DOHH2 (cell line): Measurements from ENCODE around the gene CAB39L.

Experiments
- H3F3A ChIP-seq: fragments of 200-600 bp; sonication (generic), shearing (Covaris generic); 2 replicates; pipeline ENCODE4 v1.6.0; 2016; ENCODE audit warnings: antibody characterized with exemption, mild to moderate bottlenecking; ENCODE audit not compliant: control insufficient read depth, insufficient read depth
- H3K27ac ChIP-seq: fragments of 200-600 bp; sonication (generic); 2 replicates; pipeline ENCODE4 v1.5.1; 2014; ENCODE audit warnings: low read depth, mild to moderate bottlenecking, low read length, moderate library complexity
- H3K27me3 ChIP-seq: fragments of 200-600 bp; sonication (generic); 2 replicates; pipeline ENCODE4 v1.6.1; 2014; ENCODE audit warnings: mild to moderate bottlenecking, low read length, mixed read lengths; ENCODE audit not compliant: control insufficient read depth
- H3K36me3 ChIP-seq: fragments of 200-600 bp; sonication (generic); 2 replicates; pipeline ENCODE4 v1.6.1; 2014; ENCODE audit warnings: mild to moderate bottlenecking, low read length, moderate library complexity, mixed read lengths; ENCODE audit not compliant: control insufficient read depth
- H3K4me1 ChIP-seq: fragments of 200-600 bp; sonication (generic); 2 replicates; pipeline ENCODE4 v1.6.1; 2014; ENCODE audit warnings: mild to moderate bottlenecking, low read length, mixed read lengths; ENCODE audit not compliant: control insufficient read depth
- H3K4me2 ChIP-seq: fragments of 200-600 bp; sonication (generic); 2 replicates; pipeline ENCODE4 v1.6.0; 2014; ENCODE audit warnings: mild to moderate bottlenecking, low read length, moderate library complexity
- H3K4me3 ChIP-seq: fragments of 200-600 bp; sonication (generic); 2 replicates; pipeline ENCODE4 v1.5.1; 2014; ENCODE audit warnings: mild to moderate bottlenecking, low read length, mixed read lengths
- H3K79me2 ChIP-seq: fragments of 200-600 bp; sonication (generic); 2 replicates; pipeline ENCODE4 v1.6.1; 2014; ENCODE audit warnings: mild to moderate bottlenecking, low read length, mixed read lengths; ENCODE audit not compliant: control insufficient read depth
- H3K9me2 ChIP-seq: fragments of 200-600 bp; sonication (generic); replicated peaks from 2 replicates; pipeline ENCODE4 v1.6.1; 2014; ENCODE audit warnings: mild to moderate bottlenecking, low read length, mixed read lengths; ENCODE audit not compliant: control insufficient read depth
- H3K9me3 ChIP-seq: fragments of 200-600 bp; sonication (generic); 2 replicates; pipeline ENCODE4 v1.6.1; 2014; ENCODE audit warnings: antibody characterized with exemption, low read length, mixed read lengths; ENCODE audit not compliant: control insufficient read depth, insufficient read depth
- H4K20me1 ChIP-seq: fragments of 200-600 bp; sonication (generic); 2 replicates; pipeline ENCODE4 v1.6.0; 2014; ENCODE audit warnings: low read depth, mild to moderate bottlenecking, antibody characterized with exemption, low read length, moderate library complexity; ENCODE audit not compliant: control insufficient read depth, insufficient read depth
- CTCF ChIP-seq: fragments of 200-600 bp; sonication (generic); IDR thresholded peaks from one replicate; pipeline ENCODE4 v1.5.1; 2014; ENCODE audit warnings: antibody characterized with exemption, mild to moderate bottlenecking, low read depth, low read length; ENCODE audit not compliant: poor library complexity, severe bottlenecking
- EZH2phosphoT487 ChIP-seq: fragments of 200-600 bp; sonication (generic); IDR thresholded peaks from 2 replicates; pipeline ENCODE4 v1.6.1; 2017; ENCODE audit warnings: borderline replicate concordance, mild to moderate bottlenecking, antibody characterized with exemption, low read length, moderate library complexity, mixed read lengths

CAB39L gene

GRCh38 chr13:49435992-49436391 lies 7.9 kb downstream of the CAB39L start:
- no peaks in the 10 kb centered on the region for H3K9me3 ChIP-seq
- no peak for TF ChIP-seq EZH2phosphoT487
- TF ChIP-seq CTCF, result no peak
- no peak overlapping the region for H3K4me2 ChIP-seq
- H3K79me2 ChIP-seq, result no peaks in the 10 kb centered on the region
- H4K20me1 ChIP-seq, result no peaks in the 10 kb centered on the region
- 0 out of 2 replicates have a peak, but pooled peaks cover 6% of the 10 kb centered on the region for H3F3A ChIP-seq
- H3K9me2 ChIP-seq, result no peaks in the 10 kb centered on the region
- no peaks in the 10 kb centered on the region for H3K27me3 ChIP-seq
- H3K36me3 ChIP-seq, result no peaks in the 10 kb centered on the region
- no peak overlapping the region for H3K4me3 ChIP-seq
- H3K4me1 ChIP-seq, result peaks cover 40% of the 10 kb centered on the region
- no peak overlapping the region for H3K27ac ChIP-seq

GRCh38 chr13:49429121-49429520 lies 14.7 kb downstream of the CAB39L start:
- Histone ChIP-seq H3K27me3 (no peaks in the 10 kb centered on the region), H3K27ac (no peak overlapping the region), H4K20me1 (no peaks in the 10 kb centered on the region), H3K36me3 (no peaks in the 10 kb centered on the region), H3K4me2 (no peak overlapping the region), H3K9me3 (no peaks in the 10 kb centered on the region), H3K4me3 (no peak overlapping the region), H3K79me2 (no peaks in the 10 kb centered on the region), H3F3A (0 out of 2 replicates have a peak, but pooled peaks cover 2% of the 10 kb centered on the region), H3K4me1 (peaks cover 24% of the 10 kb centered on the region), H3K9me2 (no peaks in the 10 kb centered on the region; the same call in 1 of the 2 replicates)
- TF ChIP-seq CTCF, result no peak
- no peak for TF ChIP-seq EZH2phosphoT487

GRCh38 chr13:49428041-49428763 lies 15.7 kb downstream of the CAB39L start:
- no peaks in the 10 kb centered on the region; the same call in 1 of the 2 replicates for H3K9me2 ChIP-seq
- peaks cover 24% of the 10 kb centered on the region for H3K4me1 ChIP-seq
- H3K36me3 ChIP-seq, result no peaks in the 10 kb centered on the region
- no peaks in the 10 kb centered on the region for H3K27me3 ChIP-seq
- TF ChIP-seq CTCF (no peak), EZH2phosphoT487 (no peak)
- H3F3A ChIP-seq, result no peaks in the 10 kb centered on the region
- H3K79me2 ChIP-seq, result no peaks in the 10 kb centered on the region
- no peak overlapping the region for H3K4me3 ChIP-seq
- no peaks in the 10 kb centered on the region for H4K20me1 ChIP-seq
- H3K9me3 ChIP-seq, result no peaks in the 10 kb centered on the region
- no peak overlapping the region for H3K4me2 ChIP-seq
- no peak overlapping the region for H3K27ac ChIP-seq
